HepG2 (cell line): ENCODE results near the gene PDE8B. TPM values are rescaled to one million over a fixed set of nuclear protein-coding genes. Genes with fewer than 3 reads are reported as not detected.

Source experiments
- ATAC-seq: fragments of 200-7000 bp; cut with Tn5 transposase; 3 replicates; pipeline ENCODE4 v1.9.1; 2020; ENCODE audit warnings: mild to moderate bottlenecking, moderate library complexity
- BruUV-seq: library from RNA; stranded (reverse); fragments of 400-500 nt; replicated peaks from 2 replicates; lab custom pipeline; 2021; lab: Mats Ljungman, UMichigan
- CTCF ChIA-PET: fragments of 300-600 bp; formaldehyde crosslinking; extraction: SDS; loops from one replicate; lab custom pipeline; 2021; ENCODE audit warnings: low total read pairs, inconsistent platforms, low intra/inter-chr PET ratio; lab: Yijun Ruan, JAX
- POLR2A ChIA-PET: fragments of 350-600 bp; sonication (Branson Sonifier 250); formaldehyde crosslinking; loops from one replicate; lab custom pipeline; 2020; ENCODE audit warnings: antibody characterized with exemption, inconsistent platforms; lab: Yijun Ruan, JAX
- DNase-seq: peaks from one replicate; pipeline ENCODE4 v3.0.0-alpha.2; 2015; ENCODE audit warnings: low spot score
- FAIRE-seq: peaks from 3 replicates; lab custom pipeline; 2011; peaks lifted over from hg19 to GRCh38; lab: Jason Lieb, UNC
- H2AFZ ChIP-seq: one replicate; pipeline ENCODE4 v1.6.1; 2011; ENCODE audit warnings: low read length, inconsistent platforms
- H3K27ac ChIP-seq: fragments of 300-600 bp; 3 replicates; pipeline ENCODE4 v1.8.0; 2011; ENCODE audit warnings: mixed run types, mild to moderate bottlenecking, mixed read lengths, low read length, inconsistent platforms; ENCODE audit not compliant: insufficient read depth; ENCODE audit errors: extremely low read length
- H3K27me3 ChIP-seq, 2 experiments: fragments of 200-600 bp in 1 of 2; 2 replicates in 1 of 2; 3 replicates in 1 of 2; pipeline versions ENCODE4 v1.6.0 to v1.8.0; 2011; ENCODE audit warnings: low read length in 2 of 2, mild to moderate bottlenecking in 2 of 2, moderate library complexity in 2 of 2, inconsistent platforms in 1 of 2; ENCODE audit not compliant: insufficient read depth in 2 of 2, control insufficient read depth in 1 of 2
- H3K36me3 ChIP-seq, 2 experiments: fragments of 200-600 bp in 1 of 2; replicated peaks in 1 of 2; 2 replicates in 1 of 2; 3 replicates in 1 of 2; pipeline versions ENCODE4 v1.5.1 to v1.8.0; 2011; ENCODE audit warnings: low read length in 2 of 2, inconsistent platforms in 1 of 2; ENCODE audit not compliant: insufficient read depth in 2 of 2, control insufficient read depth in 1 of 2
- H3K4me1 ChIP-seq: 2 replicates; pipeline ENCODE4 v1.5.1; 2012; ENCODE audit warnings: low read length, inconsistent platforms; ENCODE audit not compliant: insufficient read depth
- H3K4me2 ChIP-seq: 2 replicates; pipeline ENCODE4 v1.6.0; 2011; ENCODE audit warnings: low read depth, low read length, inconsistent platforms
- H3K4me3 ChIP-seq, 3 experiments: fragments of 200-600 bp in 1 of 3; sonication (generic), shearing (Covaris generic) in 1 of 3; replicated peaks in 1 of 3; 2 replicates each; pipeline ENCODE4 v1.5.1; 2011 to 2016; ENCODE audit warnings: low read length in 3 of 3, inconsistent platforms in 2 of 3, low read depth in 2 of 3, mild to moderate bottlenecking in 2 of 3, control low read depth in 1 of 3, mixed read lengths in 1 of 3; ENCODE audit not compliant: insufficient read depth in 1 of 3
- H3K79me2 ChIP-seq: one replicate; pipeline ENCODE4 v1.6.1; 2011; ENCODE audit warnings: low read length, inconsistent platforms; ENCODE audit not compliant: insufficient read depth
- H3K9ac ChIP-seq: 2 replicates; pipeline ENCODE4 v1.6.0; 2011; ENCODE audit warnings: mild to moderate bottlenecking, low read depth, low read length, inconsistent platforms; ENCODE audit not compliant: insufficient read depth
- H3K9me3 ChIP-seq: 2 replicates; pipeline ENCODE4 v1.5.1; 2012; ENCODE audit warnings: mild to moderate bottlenecking, low read length
- H4K20me1 ChIP-seq: 2 replicates; pipeline ENCODE4 v1.6.0; 2011; ENCODE audit warnings: inconsistent platforms, mild to moderate bottlenecking, low read length, moderate library complexity; ENCODE audit not compliant: insufficient read depth
- CBFB ChIP-seq: sonication (generic); formaldehyde crosslinking; IDR thresholded peaks from 2 replicates; pipeline ENCODE4 v1.4.0; 2020; ENCODE audit warnings: missing genetic modification reagents
- ELF1 ChIP-seq: sonication (generic); formaldehyde crosslinking; IDR thresholded peaks from 2 replicates; pipeline ENCODE4 v1.4.0; 2020; ENCODE audit warnings: missing genetic modification reagents
- GABPB1 ChIP-seq: IDR thresholded peaks from 2 replicates; pipeline ENCODE4 v1.6.1; 2016; ENCODE audit warnings: mild to moderate bottlenecking, missing genetic modification reagents, moderate library complexity, missing compliant biosample characterization
- TEAD3 ChIP-seq: optimal IDR thresholded peaks from 2 replicates; pipeline ENCODE3; 2016; ENCODE audit warnings: borderline replicate concordance
- WGBS: methylation state at CpG from one replicate; pipeline ENCODE4 v1.1.6; 2017; ENCODE audit warnings: low lambda C conversion rate; 5-methylcytosine and 5-hydroxymethylcytosine counted together
- in situ Hi-C: cut with HindIII; loops from 2 replicates; pipeline ENCODE4 v1.10.0; 2017; ENCODE audit warnings: low pct_unique_long_range_greater_than_20kb; ENCODE audit not compliant: extremely low pct_ligation_motif_present
- intact Hi-C: fragments of 100-400 bp; cut with micrococcal nuclease; formaldehyde crosslinking; loops from one replicate; pipeline ENCODE4 v1.10.0; 2022; ENCODE audit not compliant: unreplicated experiment
- polyA plus RNA-seq, 8 experiments: library from polyadenylated mRNA; depleted of rRNA in 3 of 8; stranded (reverse) in 7 of 8; unstranded in 1 of 8; fragments of >200 nt; fragmentation: Illumina TruSeq in 4 of 8; extraction: Trizol in 4 of 8; gene quantifications; 2 replicates each; pipeline versions ENCODE4 v1.2.1 to v1.2.3, GENCODE V29; 2011 to 2016; ENCODE audit warnings: low read depth in 4 of 8, missing spikeins in 1 of 8, mixed read lengths in 1 of 8; ENCODE audit not compliant: insufficient read depth in 1 of 8
- total RNA-seq, 5 experiments: library from RNA; depleted of rRNA; stranded (reverse); fragments of >200 nt; fragmentation: Illumina TruSeq; extraction: Trizol; gene quantifications; 2 replicates each; pipeline ENCODE4 v1.2.3, GENCODE V29; 2016; ENCODE audit warnings: low read depth in 1 of 5
- TF ChIP-seq, protein P1 (sequence below): sonication (generic); formaldehyde crosslinking; IDR thresholded peaks from 2 replicates; pipeline ENCODE4 v1.4.0; 2020; ENCODE audit warnings: missing genetic modification reagents

Gene PDE8B
- total and polyA plus RNA-seq, 2 of the 13 experiments (the other 11 are each of a cell fraction or from before 2014, with no cell fraction given): 0.07 TPM; not detected in 1

DNA sequence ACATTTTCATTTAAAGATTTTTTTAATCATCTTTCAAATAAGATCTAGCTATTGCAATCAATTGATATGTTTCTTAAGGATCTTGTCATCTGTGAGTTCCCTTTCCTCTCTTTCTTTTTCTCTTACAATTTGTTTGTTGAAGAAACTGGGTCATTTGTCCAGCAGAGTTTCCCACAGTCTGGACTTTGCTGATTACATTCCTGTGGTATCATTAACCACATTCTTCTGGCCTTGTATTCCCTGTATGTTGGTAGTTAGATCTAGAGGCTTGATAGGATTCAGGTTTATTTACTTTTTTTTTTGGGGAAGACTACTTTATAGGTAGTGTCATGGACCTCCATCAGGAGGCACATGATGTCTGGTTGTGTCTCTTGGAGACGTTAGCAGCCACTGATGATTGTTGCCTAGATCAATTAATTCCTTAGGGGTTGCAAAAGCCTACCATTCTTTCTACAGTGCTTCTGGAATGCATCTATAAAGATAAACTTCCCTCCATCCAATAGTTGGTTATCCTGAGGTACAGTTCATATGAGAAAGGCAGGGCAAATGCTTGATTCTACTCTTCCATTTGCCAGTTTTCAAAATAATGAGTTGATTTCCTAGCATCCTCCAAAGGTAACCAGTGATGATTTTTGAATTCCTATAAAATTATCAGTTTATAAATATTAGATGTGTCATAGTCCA, 14.3 kb downstream of the PDE8B start:
- no TSS peak for BruUV-seq
- no peaks in the 10 kb centered on the region for H3K79me2 ChIP-seq
- intact Hi-C loops (no loop called here), in situ Hi-C loops (no loop called here)
- H3K4me3 ChIP-seq: no peak overlapping the region
- ATAC-seq: peak; percentile 61
- 0 out of 2 replicates have a peak, but pooled peaks have one; percentile 69 for TF ChIP-seq CBFB
- no peak for TF ChIP-seq GABPB1 (CRISPR knock-in tag)
- peak; percentile 60 for TF ChIP-seq TEAD3
- TF ChIP-seq, protein P1, sequence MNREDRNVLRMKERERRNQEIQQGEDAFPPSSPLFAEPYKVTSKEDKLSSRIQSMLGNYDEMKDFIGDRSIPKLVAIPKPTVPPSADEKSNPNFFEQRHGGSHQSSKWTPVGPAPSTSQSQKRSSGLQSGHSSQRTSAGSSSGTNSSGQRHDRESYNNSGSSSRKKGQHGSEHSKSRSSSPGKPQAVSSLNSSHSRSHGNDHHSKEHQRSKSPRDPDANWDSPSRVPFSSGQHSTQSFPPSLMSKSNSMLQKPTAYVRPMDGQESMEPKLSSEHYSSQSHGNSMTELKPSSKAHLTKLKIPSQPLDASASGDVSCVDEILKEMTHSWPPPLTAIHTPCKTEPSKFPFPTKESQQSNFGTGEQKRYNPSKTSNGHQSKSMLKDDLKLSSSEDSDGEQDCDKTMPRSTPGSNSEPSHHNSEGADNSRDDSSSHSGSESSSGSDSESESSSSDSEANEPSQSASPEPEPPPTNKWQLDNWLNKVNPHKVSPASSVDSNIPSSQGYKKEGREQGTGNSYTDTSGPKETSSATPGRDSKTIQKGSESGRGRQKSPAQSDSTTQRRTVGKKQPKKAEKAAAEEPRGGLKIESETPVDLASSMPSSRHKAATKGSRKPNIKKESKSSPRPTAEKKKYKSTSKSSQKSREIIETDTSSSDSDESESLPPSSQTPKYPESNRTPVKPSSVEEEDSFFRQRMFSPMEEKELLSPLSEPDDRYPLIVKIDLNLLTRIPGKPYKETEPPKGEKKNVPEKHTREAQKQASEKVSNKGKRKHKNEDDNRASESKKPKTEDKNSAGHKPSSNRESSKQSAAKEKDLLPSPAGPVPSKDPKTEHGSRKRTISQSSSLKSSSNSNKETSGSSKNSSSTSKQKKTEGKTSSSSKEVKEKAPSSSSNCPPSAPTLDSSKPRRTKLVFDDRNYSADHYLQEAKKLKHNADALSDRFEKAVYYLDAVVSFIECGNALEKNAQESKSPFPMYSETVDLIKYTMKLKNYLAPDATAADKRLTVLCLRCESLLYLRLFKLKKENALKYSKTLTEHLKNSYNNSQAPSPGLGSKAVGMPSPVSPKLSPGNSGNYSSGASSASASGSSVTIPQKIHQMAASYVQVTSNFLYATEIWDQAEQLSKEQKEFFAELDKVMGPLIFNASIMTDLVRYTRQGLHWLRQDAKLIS (CRISPR knock-in tag): no peak
- TF ChIP-seq ELF1 (CRISPR knock-in tag): no peak
- TF ChIP-seq, all 625 proteins: peak for 2
- FAIRE-seq (no peak), DNase-seq (peak; percentile 51)
- Histone ChIP-seq H3K4me2 (no peak overlapping the region), H3K9me3 (no peaks in the 10 kb centered on the region), H4K20me1 (no peaks in the 10 kb centered on the region), H3K4me1 (no peaks in the 10 kb centered on the region), H3K27me3 (peaks cover 2 to 5% of the 10 kb centered on the region in 2 experiments; a peak in 4 of 5 replicates), H2AFZ (no peak overlapping the region), H3K36me3 (no peaks in the 10 kb centered on the region), H3K9ac (no peak overlapping the region), H3K27ac (no peak overlapping the region)
- ChIA-PET POLR2A (no interaction called here), CTCF (no interaction called here)
- 0% methylated on average over 1 of the region's 1 CpG for WGBS
